Suprapubic skin (tissue), 4 donors: Measurements from ENCODE around the gene HSPA5. TPM values are rescaled to one million over a fixed set of nuclear protein-coding genes. Genes with fewer than 3 reads are reported as not detected.

Source experiments
- DNase-seq, 2 donors: peaks; one replicate each; pipeline ENCODE4 v3.0.0-alpha.2; 2019; ENCODE audit warnings: low spot score in 2 of 2
- H3K27ac ChIP-seq: fragments of 200-600 bp; sonication (generic); one replicate; pipeline ENCODE4 v1.5.1; 2019
- H3K27me3 ChIP-seq: fragments of 200-600 bp; sonication (generic); one replicate; pipeline ENCODE4 v1.5.1; 2019
- H3K36me3 ChIP-seq: fragments of 200-600 bp; sonication (generic); one replicate; pipeline ENCODE4 v1.5.1; 2019
- H3K4me1 ChIP-seq: fragments of 200-600 bp; sonication (generic); one replicate; pipeline ENCODE4 v1.5.1; 2019
- H3K4me3 ChIP-seq: fragments of 200-600 bp; sonication (generic); one replicate; pipeline ENCODE4 v1.5.1; 2019; ENCODE audit warnings: mild to moderate bottlenecking
- H3K9me3 ChIP-seq: fragments of 200-600 bp; sonication (generic); one replicate; pipeline ENCODE4 v1.5.1; 2019
- EP300 ChIP-seq: sonication (generic); formaldehyde crosslinking; IDR thresholded peaks from one replicate; pipeline ENCODE4 v1.6.1; 2017; ENCODE audit warnings: antibody characterized with exemption
- POLR2A ChIP-seq, 2 donors: fragments of 450-650 bp; IDR thresholded peaks; one replicate each; pipeline ENCODE4 v1.6.1; 2017; ENCODE audit warnings: antibody characterized with exemption in 2 of 2, mild to moderate bottlenecking in 2 of 2, moderate library complexity in 2 of 2
- POLR2AphosphoS5 ChIP-seq, 3 donors: sonication (generic); formaldehyde crosslinking; IDR thresholded peaks; one replicate each; pipeline ENCODE4 v1.6.1; 2017; ENCODE audit warnings: antibody characterized with exemption in 3 of 3
- WGBS: methylation state at CpG from one replicate; pipeline ENCODE4 v1.1.5; 2018; 5-methylcytosine and 5-hydroxymethylcytosine counted together
- total RNA-seq, 4 donors: library from RNA; depleted of rRNA; stranded (reverse); fragments of >200 nt; gene quantifications; one replicate each; pipeline ENCODE4 v1.1.0, GENCODE V29; 2016
- TF ChIP-seq, protein P1 (sequence below), 2 donors: fragments of 200-600 bp in 1 of 2; fragments of 450-650 bp in 1 of 2; sonication (generic) in 1 of 2; IDR thresholded peaks; one replicate each; pipeline ENCODE4 v1.5.1; 2016 to 2019; ENCODE audit warnings: antibody characterized with exemption in 2 of 2, mild to moderate bottlenecking in 1 of 2, moderate library complexity in 1 of 2

HSPA5 gene
- total RNA-seq, 4 donors from 2014 or later = 42.4 to 88.4 (median 74.6) TPM

DNA sequence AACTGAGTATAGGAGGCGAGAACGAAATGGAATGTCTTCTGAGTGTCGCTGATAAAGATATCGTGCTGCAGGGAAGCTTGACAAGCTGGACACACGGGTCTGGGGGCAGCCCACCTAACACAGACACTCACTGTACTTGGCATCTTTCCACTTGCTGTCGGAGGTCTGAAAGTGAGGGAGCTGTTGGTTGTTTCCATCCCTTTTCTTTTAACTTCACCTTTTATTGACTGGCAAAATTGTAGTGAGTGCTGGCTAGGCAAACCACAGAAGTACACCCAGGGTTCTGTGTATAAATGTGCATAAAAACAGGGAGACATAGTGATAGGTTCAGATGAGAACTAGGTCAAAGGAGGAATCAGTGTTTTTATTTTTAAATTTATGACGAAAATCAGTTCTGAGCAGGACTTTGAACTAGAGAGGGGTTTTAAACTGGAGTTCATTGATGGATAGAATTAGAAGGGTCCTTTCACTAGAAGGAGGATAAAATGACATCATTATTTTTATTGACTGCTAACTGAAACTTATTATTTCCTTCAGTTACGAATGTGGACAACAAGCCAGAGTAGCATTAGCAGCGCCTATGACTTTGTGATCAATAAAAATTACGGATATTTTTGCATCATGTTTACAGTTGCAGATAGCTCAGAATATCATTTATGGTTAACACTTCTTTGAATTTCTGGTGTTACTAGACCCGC lies 21.3 kb upstream of the HSPA5 start:
- no peaks in the 10 kb centered on the region for H3K36me3 ChIP-seq
- H3K27me3 ChIP-seq = no peaks in the 10 kb centered on the region
- TF ChIP-seq POLR2AphosphoS5 (IDR thresholded peaks at IDR 0.05) (no peak), EP300 (no peak), POLR2A (IDR thresholded peaks at IDR 0.05) (no peak)
- TF ChIP-seq, protein P1, sequence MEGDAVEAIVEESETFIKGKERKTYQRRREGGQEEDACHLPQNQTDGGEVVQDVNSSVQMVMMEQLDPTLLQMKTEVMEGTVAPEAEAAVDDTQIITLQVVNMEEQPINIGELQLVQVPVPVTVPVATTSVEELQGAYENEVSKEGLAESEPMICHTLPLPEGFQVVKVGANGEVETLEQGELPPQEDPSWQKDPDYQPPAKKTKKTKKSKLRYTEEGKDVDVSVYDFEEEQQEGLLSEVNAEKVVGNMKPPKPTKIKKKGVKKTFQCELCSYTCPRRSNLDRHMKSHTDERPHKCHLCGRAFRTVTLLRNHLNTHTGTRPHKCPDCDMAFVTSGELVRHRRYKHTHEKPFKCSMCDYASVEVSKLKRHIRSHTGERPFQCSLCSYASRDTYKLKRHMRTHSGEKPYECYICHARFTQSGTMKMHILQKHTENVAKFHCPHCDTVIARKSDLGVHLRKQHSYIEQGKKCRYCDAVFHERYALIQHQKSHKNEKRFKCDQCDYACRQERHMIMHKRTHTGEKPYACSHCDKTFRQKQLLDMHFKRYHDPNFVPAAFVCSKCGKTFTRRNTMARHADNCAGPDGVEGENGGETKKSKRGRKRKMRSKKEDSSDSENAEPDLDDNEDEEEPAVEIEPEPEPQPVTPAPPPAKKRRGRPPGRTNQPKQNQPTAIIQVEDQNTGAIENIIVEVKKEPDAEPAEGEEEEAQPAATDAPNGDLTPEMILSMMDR (IDR thresholded peaks at IDR 0.05) = no peak
- peak overlapping the region; percentile 76 for H3K4me3 ChIP-seq
- DNase-seq = peak in 1 of 2 donors; percentile 48
- no peaks in the 10 kb centered on the region for H3K9me3 ChIP-seq
- peak overlapping the region; percentile 71 for H3K27ac ChIP-seq
- H3K4me1 ChIP-seq = peaks cover 17% of the 10 kb centered on the region
- WGBS = 16% methylated on average over 11 of the region's 11 CpGs

DNA sequence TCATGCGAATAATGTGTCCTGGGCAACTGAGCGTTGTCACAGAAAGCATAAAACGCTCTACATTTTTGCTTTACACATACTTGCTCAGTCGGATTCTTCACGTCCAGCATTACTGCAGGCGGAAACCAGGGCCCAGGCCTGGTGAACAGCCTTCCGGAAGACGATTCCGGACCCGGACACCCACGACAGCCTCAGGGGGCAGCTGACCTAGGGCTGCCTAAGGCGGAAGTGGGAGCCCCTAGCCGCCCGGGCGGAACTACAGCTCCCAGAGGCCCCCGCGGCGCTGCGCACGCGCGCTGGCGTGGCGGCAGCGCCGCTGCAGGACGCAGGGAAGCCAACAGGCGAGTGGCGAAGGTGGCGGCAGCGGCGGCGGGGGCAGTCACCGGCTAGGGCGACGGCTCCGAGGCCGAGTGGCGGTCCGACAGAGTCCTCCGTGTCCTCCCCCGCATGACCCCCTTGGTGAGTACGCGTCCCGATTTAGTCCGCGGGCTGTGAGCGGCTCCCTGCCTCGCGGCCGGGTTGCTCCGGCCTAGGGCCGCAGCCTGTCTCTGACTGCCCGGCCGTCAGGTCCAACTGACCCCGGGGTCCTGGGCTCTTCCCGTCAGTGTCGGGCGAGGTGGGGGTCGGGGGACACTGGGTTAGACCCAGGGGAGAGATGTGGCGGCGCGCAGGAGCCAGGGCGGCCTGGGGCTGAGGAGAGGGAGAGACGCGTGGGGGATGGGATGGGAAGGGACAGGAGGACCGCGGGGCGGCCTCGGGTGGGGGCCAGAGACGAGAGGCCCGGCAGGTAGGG lies 20.6 kb upstream of the HSPA5 start, which contains the start of gene GAPVD1:
Gene GAPVD1, plus strand, starts transcription at position 326 of the 793 bp plus-strand sequence. CDS start 37,096 bp downstream, outside the sequence.
- peak in 1 of 3 donors; percentile 17 for TF ChIP-seq POLR2AphosphoS5 (IDR thresholded peaks at IDR 0.05)
- TF ChIP-seq, protein P1 (IDR thresholded peaks at IDR 0.05) = peak; percentile 7 to 56
- TF ChIP-seq EP300 = no peak
- peak in 1 of 2 donors; percentile 69 for TF ChIP-seq POLR2A (IDR thresholded peaks at IDR 0.05)
- Histone ChIP-seq H3K36me3 (no peaks in the 10 kb centered on the region), H3K4me3 (peak within 1 kb of the TSS; percentile 76), H3K4me1 (peaks cover 17% of the 10 kb centered on the region), H3K9me3 (no peaks in the 10 kb centered on the region), H3K27me3 (no peaks in the 10 kb centered on the region), H3K27ac (peak within 1 kb of the TSS; percentile 71)
- DNase-seq = peak; percentile 92
- 2% methylated on average over 25 of the region's 72 CpGs for WGBS

DNA sequence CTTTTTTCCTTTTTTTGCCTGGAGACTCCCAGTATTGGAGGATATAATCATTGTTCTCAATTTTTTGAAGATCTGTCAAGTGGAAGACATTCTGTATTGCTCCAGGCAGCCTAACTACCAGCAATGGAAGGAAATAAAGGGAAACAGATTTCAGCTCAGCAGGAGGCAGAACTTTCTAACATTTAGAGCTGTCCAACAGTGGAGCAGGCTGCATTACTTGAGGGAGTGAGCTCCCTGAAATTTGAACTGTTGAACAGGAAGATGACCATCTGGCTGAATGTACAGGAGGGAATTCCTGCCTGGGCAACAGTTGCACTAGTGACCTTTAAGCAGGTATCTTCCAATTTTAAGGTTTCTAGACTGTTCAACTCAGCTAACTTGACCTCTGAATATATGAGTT lies 19.4 kb upstream of the HSPA5 start:
- Histone ChIP-seq H3K4me3 (no peak overlapping the region), H3K4me1 (peaks cover 17% of the 10 kb centered on the region), H3K9me3 (no peaks in the 10 kb centered on the region), H3K27ac (no peak overlapping the region), H3K36me3 (no peaks in the 10 kb centered on the region), H3K27me3 (no peaks in the 10 kb centered on the region)
- DNase-seq = no peak
- TF ChIP-seq EP300 (no peak), POLR2A (IDR thresholded peaks at IDR 0.05) (no peak), POLR2AphosphoS5 (IDR thresholded peaks at IDR 0.05) (no peak)
- TF ChIP-seq, protein P1 (IDR thresholded peaks at IDR 0.05) = no peak

DNA sequence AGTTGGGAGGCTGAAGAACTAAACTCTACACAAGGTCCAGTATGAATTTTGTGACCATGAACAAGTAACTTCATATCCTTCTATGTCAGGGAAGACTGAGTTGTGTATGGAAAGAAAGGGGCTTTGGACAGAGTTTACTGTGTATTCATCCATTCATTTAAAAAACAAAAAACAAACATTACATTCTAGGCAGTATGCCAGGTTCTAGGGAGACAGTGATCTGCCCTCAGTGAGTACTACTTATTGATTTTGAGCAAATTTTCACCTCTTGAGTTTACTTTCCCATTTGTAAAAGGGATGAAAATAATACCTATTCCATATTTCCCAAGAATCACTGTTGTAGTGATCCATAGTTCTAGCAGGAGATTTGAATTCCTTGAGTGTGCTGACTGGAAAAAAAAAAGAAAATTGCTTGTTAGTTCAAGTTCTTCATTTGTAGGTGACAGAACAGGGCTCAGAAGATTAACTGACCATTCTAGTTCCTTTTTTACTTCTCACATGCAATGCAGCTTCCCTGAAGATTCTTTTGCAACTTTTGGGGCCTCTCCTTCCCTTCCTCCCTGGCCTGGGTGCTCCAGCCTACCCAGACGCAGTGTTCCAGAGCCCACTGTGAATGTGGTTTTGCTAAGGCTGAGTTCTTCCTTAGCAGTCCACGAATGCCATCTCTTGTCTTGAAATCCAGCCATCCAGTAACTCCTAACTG lies 17.8 kb upstream of the HSPA5 start:
- DNase-seq = no peak

More for the DNA sequence above, 17.8 kb upstream of the HSPA5 start:
- H3K27ac ChIP-seq = no peak overlapping the region
- no peaks in the 10 kb centered on the region for H3K9me3 ChIP-seq
- TF ChIP-seq POLR2A (IDR thresholded peaks at IDR 0.05) (no peak), POLR2AphosphoS5 (IDR thresholded peaks at IDR 0.05) (no peak), EP300 (no peak)
- TF ChIP-seq, protein P1 (IDR thresholded peaks at IDR 0.05) = no peak
- no peaks in the 10 kb centered on the region for H3K27me3 ChIP-seq
- no peak overlapping the region for H3K4me3 ChIP-seq
- no peaks in the 10 kb centered on the region for H3K36me3 ChIP-seq
- peaks cover 17% of the 10 kb centered on the region for H3K4me1 ChIP-seq
- 73% methylated on average over 2 of the region's 2 CpGs for WGBS
